ENCODE measurements around the gene TRPM2.

TRPM2 gene

GRCh38 chr21:44420416-44421205 is 67.2 kb downstream of the TRPM2 start:
- no peaks in the 10 kb centered on the region for H3K36me3 ChIP-seq (ENCODE audit: control insufficient read depth, low read depth, low read length)
- H3K9ac ChIP-seq (ENCODE audit: low read length): no peak overlapping the region
- no peaks in the 10 kb centered on the region for H3K4me1 ChIP-seq (ENCODE audit: control insufficient read depth, low read depth, low read length)
- no peak overlapping the region for H3K4me3 ChIP-seq (ENCODE audit: low read length)
- H3K27ac ChIP-seq (ENCODE audit: low read length): no peak overlapping the region
- H3K27me3 ChIP-seq (ENCODE audit: control insufficient read depth, insufficient read depth, low read length): no peaks in the 10 kb centered on the region
- H3K9me3 ChIP-seq (ENCODE audit: control insufficient read depth, low read depth, low read length): peaks cover 8% of the 10 kb centered on the region

GRCh38 chr21:44421901-44422840 is 68.8 kb downstream of the TRPM2 start:
- Histone ChIP-seq H3K4me1 (ENCODE audit: control insufficient read depth, low read depth, low read length) (no peaks in the 10 kb centered on the region), H3K27ac (ENCODE audit: low read length) (no peak overlapping the region), H3K36me3 (ENCODE audit: control insufficient read depth, low read depth, low read length) (no peaks in the 10 kb centered on the region), H3K9me3 (ENCODE audit: control insufficient read depth, low read depth, low read length) (peaks cover 8% of the 10 kb centered on the region), H3K9ac (ENCODE audit: low read length) (no peak overlapping the region), H3K27me3 (ENCODE audit: control insufficient read depth, insufficient read depth, low read length) (no peaks in the 10 kb centered on the region), H3K4me3 (ENCODE audit: low read length) (no peak overlapping the region)

- H3K4me3 ChIP-seq (ENCODE audit: low read length): no peak overlapping the region
- H3K9ac ChIP-seq (ENCODE audit: low read length): no peak overlapping the region
- H3K27ac ChIP-seq (ENCODE audit: low read length): no peak overlapping the region
- peaks cover 7% of the 10 kb centered on the region for H3K9me3 ChIP-seq (ENCODE audit: control insufficient read depth, low read depth, low read length)
- H3K27me3 ChIP-seq (ENCODE audit: control insufficient read depth, insufficient read depth, low read length): no peaks in the 10 kb centered on the region
- no peaks in the 10 kb centered on the region for H3K4me1 ChIP-seq (ENCODE audit: control insufficient read depth, low read depth, low read length)
- no peaks in the 10 kb centered on the region for H3K36me3 ChIP-seq (ENCODE audit: control insufficient read depth, low read depth, low read length)
These were observed 69.9 kb downstream of the TRPM2 start for GRCh38 chr21:44423312-44423821.

- Histone ChIP-seq H3K27ac (ENCODE audit: low read length) (no peak overlapping the region), H3K4me1 (ENCODE audit: control insufficient read depth, low read depth, low read length) (no peaks in the 10 kb centered on the region), H3K9ac (ENCODE audit: low read length) (no peak overlapping the region), H3K27me3 (ENCODE audit: control insufficient read depth, insufficient read depth, low read length) (no peaks in the 10 kb centered on the region), H3K9me3 (ENCODE audit: control insufficient read depth, low read depth, low read length) (peaks cover 6% of the 10 kb centered on the region), H3K4me3 (ENCODE audit: low read length) (no peak overlapping the region), H3K36me3 (ENCODE audit: control insufficient read depth, low read depth, low read length) (no peaks in the 10 kb centered on the region)
These were observed 70.7 kb downstream of the TRPM2 start for GRCh38 chr21:44423941-44424607.

- no peak overlapping the region for H3K4me3 ChIP-seq (ENCODE audit: low read length)
- H3K27me3 ChIP-seq (ENCODE audit: control insufficient read depth, insufficient read depth, low read length): no peaks in the 10 kb centered on the region
- H3K27ac ChIP-seq (ENCODE audit: low read length): no peak overlapping the region
- H3K36me3 ChIP-seq (ENCODE audit: control insufficient read depth, low read depth, low read length): no peaks in the 10 kb centered on the region
- H3K9me3 ChIP-seq (ENCODE audit: control insufficient read depth, low read depth, low read length): no peaks in the 10 kb centered on the region
- H3K4me1 ChIP-seq (ENCODE audit: control insufficient read depth, low read depth, low read length): no peaks in the 10 kb centered on the region
- H3K9ac ChIP-seq (ENCODE audit: low read length): no peak overlapping the region
These were observed 71.3 kb downstream of the TRPM2 start for GRCh38 chr21:44424608-44425306.

- no peaks in the 10 kb centered on the region for H3K36me3 ChIP-seq (ENCODE audit: control insufficient read depth, low read depth, low read length)
- no peak overlapping the region for H3K27ac ChIP-seq (ENCODE audit: low read length)
- H3K9ac ChIP-seq (ENCODE audit: low read length): no peak overlapping the region
- no peak overlapping the region for H3K4me3 ChIP-seq (ENCODE audit: low read length)
- no peaks in the 10 kb centered on the region for H3K9me3 ChIP-seq (ENCODE audit: control insufficient read depth, low read depth, low read length)
- no peaks in the 10 kb centered on the region for H3K4me1 ChIP-seq (ENCODE audit: control insufficient read depth, low read depth, low read length)
- H3K27me3 ChIP-seq (ENCODE audit: control insufficient read depth, insufficient read depth, low read length): no peaks in the 10 kb centered on the region
These were observed 72.0 kb downstream of the TRPM2 start for GRCh38 chr21:44425307-44425894.

GRCh38 chr21:44425895-44426662 is 72.7 kb downstream of the TRPM2 start:
- no peaks in the 10 kb centered on the region for H3K9me3 ChIP-seq (ENCODE audit: control insufficient read depth, low read depth, low read length)
- H3K9ac ChIP-seq (ENCODE audit: low read length): no peak overlapping the region
- no peak overlapping the region for H3K27ac ChIP-seq (ENCODE audit: low read length)
- H3K36me3 ChIP-seq (ENCODE audit: control insufficient read depth, low read depth, low read length): no peaks in the 10 kb centered on the region
- H3K4me3 ChIP-seq (ENCODE audit: low read length): no peak overlapping the region
- H3K4me1 ChIP-seq (ENCODE audit: control insufficient read depth, low read depth, low read length): no peaks in the 10 kb centered on the region
- H3K27me3 ChIP-seq (ENCODE audit: control insufficient read depth, insufficient read depth, low read length): no peaks in the 10 kb centered on the region

GRCh38 chr21:44426663-44427191 is 73.3 kb downstream of the TRPM2 start:
- Histone ChIP-seq H3K9ac (ENCODE audit: low read length) (no peak overlapping the region), H3K4me3 (ENCODE audit: low read length) (no peak overlapping the region), H3K9me3 (ENCODE audit: control insufficient read depth, low read depth, low read length) (no peaks in the 10 kb centered on the region), H3K36me3 (ENCODE audit: control insufficient read depth, low read depth, low read length) (no peaks in the 10 kb centered on the region), H3K27me3 (ENCODE audit: control insufficient read depth, insufficient read depth, low read length) (no peaks in the 10 kb centered on the region), H3K4me1 (ENCODE audit: control insufficient read depth, low read depth, low read length) (no peaks in the 10 kb centered on the region), H3K27ac (ENCODE audit: low read length) (no peak overlapping the region)

GRCh38 chr21:44427241-44428120 is 74.1 kb downstream of the TRPM2 start:
- H3K4me1 ChIP-seq (ENCODE audit: control insufficient read depth, low read depth, low read length): no peaks in the 10 kb centered on the region
- H3K36me3 ChIP-seq (ENCODE audit: control insufficient read depth, low read depth, low read length): no peaks in the 10 kb centered on the region
- no peak overlapping the region for H3K4me3 ChIP-seq (ENCODE audit: low read length)
- H3K9me3 ChIP-seq (ENCODE audit: control insufficient read depth, low read depth, low read length): no peaks in the 10 kb centered on the region
- no peak overlapping the region for H3K9ac ChIP-seq (ENCODE audit: low read length)
- no peak overlapping the region for H3K27ac ChIP-seq (ENCODE audit: low read length)
- H3K27me3 ChIP-seq (ENCODE audit: control insufficient read depth, insufficient read depth, low read length): no peaks in the 10 kb centered on the region
